Smooth muscle cell (in vitro differentiated cells): ENCODE results near the gene PCDH1. TPM values are rescaled to one million over a fixed set of nuclear protein-coding genes. Genes with fewer than 3 reads are reported as not detected.

Experiments
- DNase-seq: peaks from one replicate; lab custom pipeline; 2025; ENCODE audit not compliant: unreplicated experiment; lab: John Stamatoyannopoulos, UW
- H2AFZ ChIP-seq: fragments of 200-600 bp; sonication (generic); 2 replicates; pipeline ENCODE4 v1.6.0; 2016; ENCODE audit warnings: antibody characterized with exemption, low read depth, mild to moderate bottlenecking
- H3F3A ChIP-seq: fragments of 200-600 bp; sonication (generic); 2 replicates; pipeline ENCODE4 v1.6.0; 2017; ENCODE audit warnings: antibody characterized with exemption, low read depth
- H3K27ac ChIP-seq: fragments of 200-600 bp; sonication (generic); 2 replicates; pipeline ENCODE4 v1.5.1; 2016; ENCODE audit warnings: low read depth, mild to moderate bottlenecking
- H3K27me3 ChIP-seq: fragments of 200-600 bp; sonication (generic); 2 replicates; pipeline ENCODE4 v1.6.1; 2016; ENCODE audit warnings: low read depth, mild to moderate bottlenecking
- H3K36me3 ChIP-seq: fragments of 200-600 bp; sonication (generic); 2 replicates; pipeline ENCODE4 v1.5.1; 2016; ENCODE audit warnings: low read depth
- H3K4me1 ChIP-seq: fragments of 200-600 bp; sonication (generic); 2 replicates; pipeline ENCODE4 v1.5.1; 2016; ENCODE audit warnings: low read depth
- H3K4me2 ChIP-seq: fragments of 200-600 bp; sonication (generic); 2 replicates; pipeline ENCODE4 v1.6.0; 2016; ENCODE audit warnings: mild to moderate bottlenecking
- H3K4me3 ChIP-seq: fragments of 200-600 bp; sonication (generic); 2 replicates; pipeline ENCODE4 v1.5.1; 2016; ENCODE audit warnings: mild to moderate bottlenecking
- H3K79me2 ChIP-seq: fragments of 200-600 bp; sonication (generic); 2 replicates; pipeline ENCODE4 v1.6.0; 2016; ENCODE audit warnings: low read depth, mild to moderate bottlenecking
- H3K9ac ChIP-seq: fragments of 200-600 bp; sonication (generic); 2 replicates; pipeline ENCODE4 v1.6.0; 2016; ENCODE audit warnings: low read depth
- H3K9me3 ChIP-seq: fragments of 200-600 bp; sonication (generic); replicated peaks from 2 replicates; pipeline ENCODE4 v1.5.1; 2016; ENCODE audit warnings: low read depth
- H4K20me1 ChIP-seq: fragments of 200-600 bp; sonication (generic); 2 replicates; pipeline ENCODE4 v1.6.0; 2016; ENCODE audit warnings: low read depth
- WGBS: methylation state at CpG from one replicate; pipeline ENCODE4 v1.1.7; 2016; ENCODE audit warnings: low lambda C conversion rate; 5-methylcytosine and 5-hydroxymethylcytosine counted together
- polyA plus RNA-seq: library from polyadenylated mRNA; unstranded; fragments of >200 nt; fragmentation: Nextera tagmentation; extraction: Ambion mirVana; gene quantifications from 2 replicates; pipeline ENCODE4 v1.2.1, GENCODE V29; 2016
- total RNA-seq: library from RNA; depleted of rRNA; stranded (reverse); fragments of >200 nt; gene quantifications from 2 replicates; pipeline ENCODE4 v1.2.3, GENCODE V29; 2014
- TF ChIP-seq, protein P1 (sequence below): fragments of 200-600 bp; sonication (generic); IDR thresholded peaks from 2 replicates; pipeline ENCODE4 v1.5.1; 2017; ENCODE audit warnings: borderline replicate concordance, mild to moderate bottlenecking, antibody characterized with exemption; ENCODE audit not compliant: insufficient read depth, poor library complexity, severe bottlenecking

PCDH1 gene
- total and polyA plus RNA-seq, 2 experiments from 2014 or later: 2.5 to 14.7 TPM

DNA sequence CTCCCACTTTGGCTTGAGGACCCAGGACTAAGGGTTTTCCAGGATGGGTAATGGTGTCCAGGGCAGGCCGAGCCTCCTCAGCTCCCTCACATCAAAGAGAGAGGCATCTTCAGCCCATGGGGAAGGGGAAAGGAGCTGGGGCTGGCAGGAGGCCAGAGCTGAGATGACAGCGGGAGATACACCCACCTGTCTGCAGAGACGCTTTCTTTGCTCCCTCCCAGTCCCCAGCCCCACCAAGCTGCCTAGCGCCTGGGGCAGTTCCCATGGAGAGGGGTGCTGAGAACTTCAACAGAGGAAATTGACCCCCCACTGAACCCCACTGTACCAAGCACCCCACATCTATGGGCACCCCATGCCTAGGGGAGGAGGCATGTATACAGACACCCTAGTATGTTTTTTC, 10.6 kb downstream of the PCDH1 start:
- H3K79me2 ChIP-seq: no peaks in the 10 kb centered on the region
- WGBS: 59% methylated on average over 4 of the region's 4 CpGs
- no peak overlapping the region for H3K27ac ChIP-seq
- H3K4me2 ChIP-seq: no peak overlapping the region
- no peak overlapping the region for H2AFZ ChIP-seq
- TF ChIP-seq, protein P1, sequence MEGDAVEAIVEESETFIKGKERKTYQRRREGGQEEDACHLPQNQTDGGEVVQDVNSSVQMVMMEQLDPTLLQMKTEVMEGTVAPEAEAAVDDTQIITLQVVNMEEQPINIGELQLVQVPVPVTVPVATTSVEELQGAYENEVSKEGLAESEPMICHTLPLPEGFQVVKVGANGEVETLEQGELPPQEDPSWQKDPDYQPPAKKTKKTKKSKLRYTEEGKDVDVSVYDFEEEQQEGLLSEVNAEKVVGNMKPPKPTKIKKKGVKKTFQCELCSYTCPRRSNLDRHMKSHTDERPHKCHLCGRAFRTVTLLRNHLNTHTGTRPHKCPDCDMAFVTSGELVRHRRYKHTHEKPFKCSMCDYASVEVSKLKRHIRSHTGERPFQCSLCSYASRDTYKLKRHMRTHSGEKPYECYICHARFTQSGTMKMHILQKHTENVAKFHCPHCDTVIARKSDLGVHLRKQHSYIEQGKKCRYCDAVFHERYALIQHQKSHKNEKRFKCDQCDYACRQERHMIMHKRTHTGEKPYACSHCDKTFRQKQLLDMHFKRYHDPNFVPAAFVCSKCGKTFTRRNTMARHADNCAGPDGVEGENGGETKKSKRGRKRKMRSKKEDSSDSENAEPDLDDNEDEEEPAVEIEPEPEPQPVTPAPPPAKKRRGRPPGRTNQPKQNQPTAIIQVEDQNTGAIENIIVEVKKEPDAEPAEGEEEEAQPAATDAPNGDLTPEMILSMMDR: no peak
- H3K4me1 ChIP-seq: peaks cover 16% of the 10 kb centered on the region
- no peak overlapping the region for H3K9ac ChIP-seq
- H3K27me3 ChIP-seq: peaks cover 9% of the 10 kb centered on the region
- H3K9me3 ChIP-seq: no peaks in the 10 kb centered on the region
- H3K4me3 ChIP-seq: no peak overlapping the region
- DNase-seq: no peak
- no peaks in the 10 kb centered on the region for H3K36me3 ChIP-seq
- no peaks in the 10 kb centered on the region for H4K20me1 ChIP-seq
- no peaks in the 10 kb centered on the region for H3F3A ChIP-seq

DNA sequence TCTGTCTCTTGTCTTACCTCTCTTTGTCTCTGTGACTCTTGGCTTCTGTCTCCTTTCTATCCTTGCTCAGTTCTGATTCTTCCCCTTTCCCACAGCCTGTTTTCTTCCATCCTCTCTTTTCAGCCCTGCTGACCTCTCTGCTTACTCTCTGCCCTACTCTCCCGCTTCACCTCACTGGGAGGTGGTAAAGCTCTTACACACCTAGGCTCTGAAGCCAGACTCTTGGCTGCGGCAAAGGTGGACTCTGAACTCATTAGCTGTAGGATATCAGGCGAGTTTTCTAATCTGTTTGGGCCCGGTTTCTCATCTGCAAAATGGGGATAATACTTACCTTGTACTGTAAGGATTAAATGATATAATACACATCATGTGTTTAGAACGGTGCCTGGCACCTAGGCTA, 11.1 kb downstream of the PCDH1 start:
- H3K9me3 ChIP-seq: no peaks in the 10 kb centered on the region
- H4K20me1 ChIP-seq: no peaks in the 10 kb centered on the region
- no peak overlapping the region for H3K9ac ChIP-seq
- H3K4me3 ChIP-seq: no peak overlapping the region
- no peaks in the 10 kb centered on the region for H3K36me3 ChIP-seq
- H3F3A ChIP-seq: no peaks in the 10 kb centered on the region
- 90% methylated on average over 5 of the region's 5 CpGs for WGBS
- DNase-seq: no peak
- H3K4me1 ChIP-seq: peaks cover 11% of the 10 kb centered on the region
- no peaks in the 10 kb centered on the region for H3K79me2 ChIP-seq
- TF ChIP-seq, protein P1: no peak
- H3K4me2 ChIP-seq: no peak overlapping the region
- no peak overlapping the region for H2AFZ ChIP-seq
- peaks cover 7% of the 10 kb centered on the region for H3K27me3 ChIP-seq
- no peak overlapping the region for H3K27ac ChIP-seq

DNA sequence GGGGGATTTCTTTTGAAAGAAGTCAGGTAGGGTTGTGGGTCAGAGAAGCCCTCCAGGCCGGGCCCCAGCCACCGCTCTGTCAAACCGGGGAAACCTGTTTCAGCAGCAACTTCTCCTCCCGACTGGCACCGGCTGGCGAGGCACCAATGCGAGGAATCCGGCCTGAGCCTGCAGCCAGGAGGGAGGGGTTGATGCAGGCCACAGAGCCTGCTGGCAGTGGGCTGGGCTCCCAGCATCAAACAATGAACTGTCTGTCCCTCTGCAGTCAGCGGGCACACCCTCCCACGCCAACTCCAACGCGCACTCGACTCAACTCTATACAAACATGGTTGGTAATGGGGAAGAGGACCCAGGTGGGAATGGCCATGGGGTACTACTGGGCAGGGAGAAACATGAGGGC, 12.1 kb downstream of the PCDH1 start:
- Histone ChIP-seq H3K4me2 (no peak overlapping the region), H4K20me1 (no peaks in the 10 kb centered on the region), H3F3A (no peaks in the 10 kb centered on the region), H3K9ac (no peak overlapping the region), H3K79me2 (no peaks in the 10 kb centered on the region), H3K36me3 (no peaks in the 10 kb centered on the region), H3K27ac (no peak overlapping the region), H3K27me3 (peaks cover 2% of the 10 kb centered on the region), H3K9me3 (no peaks in the 10 kb centered on the region), H3K4me1 (peaks cover 3% of the 10 kb centered on the region), H2AFZ (no peak overlapping the region), H3K4me3 (no peak overlapping the region)
- WGBS: 84% methylated on average over 13 of the region's 13 CpGs
- TF ChIP-seq, protein P1: no peak
- DNase-seq: no peak

DNA sequence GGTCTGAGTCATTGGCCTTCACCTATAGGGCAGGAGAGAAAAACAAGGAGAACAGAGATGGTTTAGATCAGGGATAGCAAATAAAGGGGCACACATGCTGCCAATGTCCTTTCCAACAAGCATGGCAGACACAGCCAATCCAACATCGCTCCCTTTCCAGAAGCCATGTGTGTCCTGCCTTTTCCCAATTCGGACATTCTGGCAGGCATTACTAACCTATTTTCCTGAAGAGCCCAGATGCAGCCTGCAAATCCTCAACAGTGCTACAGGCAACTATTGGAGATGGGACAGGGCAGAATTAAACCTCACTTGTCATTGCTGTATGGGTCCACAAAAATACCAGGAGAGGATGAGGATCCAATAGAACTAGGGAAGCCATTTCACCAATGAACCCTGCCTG, 12.8 kb downstream of the PCDH1 start:
- Histone ChIP-seq H3K4me2 (no peak overlapping the region), H3K4me1 (no peaks in the 10 kb centered on the region), H3K36me3 (no peaks in the 10 kb centered on the region), H4K20me1 (no peaks in the 10 kb centered on the region), H2AFZ (no peak overlapping the region), H3K4me3 (no peak overlapping the region), H3F3A (no peaks in the 10 kb centered on the region), H3K27ac (no peak overlapping the region), H3K9ac (no peak overlapping the region), H3K9me3 (no peaks in the 10 kb centered on the region), H3K27me3 (no peaks in the 10 kb centered on the region), H3K79me2 (no peaks in the 10 kb centered on the region)
- WGBS: 97% methylated on average over 2 of the region's 2 CpGs
- DNase-seq: no peak
- TF ChIP-seq, protein P1: no peak
